Activated T-helper 1 cell treated with anti-CD3 and anti-CD28 coated beads, Interleukin-12 subunit alpha, Interleukin-12 subunit beta, Interleukin-2, Interleukin-4 antibody, amounts not matched to agents 30 ng/mL and 10 ng/mL and 1 ng/mL, durations not matched to agents 14 hours and 24 hours and 36 hours (primary cell): ENCODE measurements around the gene SLC12A5. TPM values are rescaled to one million over a fixed set of nuclear protein-coding genes. Genes with fewer than 3 reads are reported as not detected.
A peak's percentile ranks its signal among the peaks of the same experiment; 100 is the strongest.

Experiments
- DNase-seq: peaks from one replicate; pipeline ENCODE4 v3.0.0; 2021; ENCODE audit warnings: low spot score
- H3K27ac Mint-ChIP-seq: one replicate; pipeline ENCODE4 v1.8.0; 2021; ENCODE audit warnings: mild to moderate bottlenecking, mixed read lengths
- H3K27me3 Mint-ChIP-seq: one replicate; pipeline ENCODE4 v1.8.0; 2022; ENCODE audit warnings: mild to moderate bottlenecking, moderate library complexity, mixed read lengths; ENCODE audit not compliant: insufficient read depth
- H3K36me3 Mint-ChIP-seq: one replicate; pipeline ENCODE4 v1.8.0; 2021; ENCODE audit warnings: low read depth, mixed read lengths
- H3K4me1 Mint-ChIP-seq: one replicate; pipeline ENCODE4 v1.8.0; 2021; ENCODE audit warnings: low read depth, mixed read lengths
- H3K4me3 Mint-ChIP-seq: one replicate; pipeline ENCODE4 v1.8.0; 2021; ENCODE audit warnings: mild to moderate bottlenecking, moderate library complexity, mixed read lengths
- H3K9me3 Mint-ChIP-seq: one replicate; pipeline ENCODE4 v1.8.0; 2021; ENCODE audit warnings: mixed read lengths
- intact Hi-C: fragments of 100-400 bp; cut with micrococcal nuclease; formaldehyde crosslinking; loops from one replicate; pipeline ENCODE4 v1.15.1; 2024
- total RNA-seq: library from RNA; stranded (reverse); gene quantifications from 2 replicates; pipeline ENCODE4 v1.2.3, GENCODE V29; 2022

The SLC12A5 gene
- total RNA-seq, 1 donor from 2014 or later = not detected

GRCh38 chr20:46022411-46023147 is 6.4 kb upstream of the SLC12A5 start:
- Mint-ChIP-seq H3K36me3 (no peaks in the 10 kb centered on the region), H3K4me1 (peaks cover 23% of the 10 kb centered on the region), H3K27ac (no peak overlapping the region), H3K9me3 (no peaks in the 10 kb centered on the region), H3K27me3 (peaks cover 47% of the 10 kb centered on the region), H3K4me3 (peak overlapping the region; percentile 78)
- peak; percentile 64 for DNase-seq
- intact Hi-C loops = loop anchor here (1.0 to 10.0 kb wide), 8 partner anchors 8 to 384 kb away; partner anchors contain the start of genes CDH22 and ELMO2

GRCh38 chr20:46023148-46023484 is 5.9 kb upstream of the SLC12A5 start:
- intact Hi-C loops = loop anchor here (1.0 to 10.0 kb wide), 7 partner anchors 40 to 384 kb away; partner anchors contain the start of genes CDH22 and ELMO2
- DNase-seq = no peak
- Mint-ChIP-seq H3K27ac (peak overlapping the region; percentile 7), H3K27me3 (peaks cover 48% of the 10 kb centered on the region), H3K36me3 (no peaks in the 10 kb centered on the region), H3K4me3 (peak overlapping the region; percentile 41), H3K4me1 (peaks cover 23% of the 10 kb centered on the region), H3K9me3 (no peaks in the 10 kb centered on the region)

- intact Hi-C loops = loop anchor here (1.0 to 10.0 kb wide), 7 partner anchors 39 to 383 kb away; partner anchors contain the start of genes CDH22 and ELMO2
- Mint-ChIP-seq H3K4me3 (peak overlapping the region; percentile 41), H3K36me3 (no peaks in the 10 kb centered on the region), H3K27ac (no peak overlapping the region), H3K4me1 (peaks cover 23% of the 10 kb centered on the region), H3K9me3 (no peaks in the 10 kb centered on the region), H3K27me3 (peaks cover 50% of the 10 kb centered on the region)
- DNase-seq = no peak
These were observed 5.0 kb upstream of the SLC12A5 start for GRCh38 chr20:46023999-46024398.

- no peaks in the 10 kb centered on the region for H3K9me3 Mint-ChIP-seq
- H3K4me1 Mint-ChIP-seq = peaks cover 23% of the 10 kb centered on the region
- no peaks in the 10 kb centered on the region for H3K36me3 Mint-ChIP-seq
- peaks cover 59% of the 10 kb centered on the region for H3K27me3 Mint-ChIP-seq
- H3K27ac Mint-ChIP-seq = no peak overlapping the region
- H3K4me3 Mint-ChIP-seq = no peak overlapping the region
- no peak for DNase-seq
- intact Hi-C loops = loop anchor here (10.0 kb wide), 1 partner anchor 279 kb away; the partner anchor contains the start of gene CDH22
These were observed 3.6 kb upstream of the SLC12A5 start for GRCh38 chr20:46025376-46025783.

- no peak for DNase-seq
- Mint-ChIP-seq H3K4me1 (peaks cover 10% of the 10 kb centered on the region), H3K36me3 (no peaks in the 10 kb centered on the region), H3K27me3 (peaks cover 54% of the 10 kb centered on the region), H3K4me3 (no peak overlapping the region), H3K9me3 (no peaks in the 10 kb centered on the region), H3K27ac (no peak overlapping the region)
- intact Hi-C loops = loop anchor here (1.0 to 10.0 kb wide), 2 partner anchors 14 to 277 kb away; partner anchors contain the start of gene CDH22
These were observed 1.7 kb upstream of the SLC12A5 start for GRCh38 chr20:46027245-46027853.

GRCh38 chr20:46028110-46028509 is 905 bp upstream of the SLC12A5 start:
- H3K9me3 Mint-ChIP-seq = no peaks in the 10 kb centered on the region
- H3K4me3 Mint-ChIP-seq = no peak overlapping the region
- peaks cover 5% of the 10 kb centered on the region for H3K4me1 Mint-ChIP-seq
- no peaks in the 10 kb centered on the region for H3K36me3 Mint-ChIP-seq
- intact Hi-C loops = loop anchor here (10.0 kb wide), 1 partner anchor 277 kb away; the partner anchor contains the start of gene CDH22
- no peak overlapping the region for H3K27ac Mint-ChIP-seq
- no peak for DNase-seq
- H3K27me3 Mint-ChIP-seq = peaks cover 60% of the 10 kb centered on the region

- H3K4me1 Mint-ChIP-seq = no peaks in the 10 kb centered on the region
- DNase-seq = no peak
- H3K27me3 Mint-ChIP-seq = peaks cover 53% of the 10 kb centered on the region
- no peaks in the 10 kb centered on the region for H3K36me3 Mint-ChIP-seq
- no peak overlapping the region for H3K4me3 Mint-ChIP-seq
- H3K9me3 Mint-ChIP-seq = no peaks in the 10 kb centered on the region
- H3K27ac Mint-ChIP-seq = no peak overlapping the region
- intact Hi-C loops = no loop called here
These were observed 1.4 kb downstream of the SLC12A5 start for GRCh38 chr20:46030284-46031013.

GRCh38 chr20:46031014-46031569 is 2.1 kb downstream of the SLC12A5 start:
- no peak for DNase-seq
- H3K36me3 Mint-ChIP-seq = no peaks in the 10 kb centered on the region
- no peak overlapping the region for H3K27ac Mint-ChIP-seq
- intact Hi-C loops = no loop called here
- no peak overlapping the region for H3K4me3 Mint-ChIP-seq
- H3K9me3 Mint-ChIP-seq = no peaks in the 10 kb centered on the region
- no peaks in the 10 kb centered on the region for H3K4me1 Mint-ChIP-seq
- peaks cover 48% of the 10 kb centered on the region for H3K27me3 Mint-ChIP-seq

- intact Hi-C loops = no loop called here
- Mint-ChIP-seq H3K4me3 (no peak overlapping the region), H3K9me3 (no peaks in the 10 kb centered on the region), H3K27ac (no peak overlapping the region), H3K27me3 (peaks cover 44% of the 10 kb centered on the region), H3K4me1 (no peaks in the 10 kb centered on the region), H3K36me3 (no peaks in the 10 kb centered on the region)
- DNase-seq = no peak
These were observed 2.8 kb downstream of the SLC12A5 start for GRCh38 chr20:46031701-46032254.

- DNase-seq = no peak
- Mint-ChIP-seq H3K27ac (no peak overlapping the region), H3K4me1 (no peaks in the 10 kb centered on the region), H3K4me3 (no peak overlapping the region), H3K36me3 (no peaks in the 10 kb centered on the region), H3K9me3 (no peaks in the 10 kb centered on the region), H3K27me3 (peaks cover 33% of the 10 kb centered on the region)
- intact Hi-C loops = no loop called here
These were observed 5.0 kb downstream of the SLC12A5 start for GRCh38 chr20:46034039-46034438.

- intact Hi-C loops = no loop called here
- no peak for DNase-seq
- no peaks in the 10 kb centered on the region for H3K36me3 Mint-ChIP-seq
- H3K9me3 Mint-ChIP-seq = no peaks in the 10 kb centered on the region
- H3K27me3 Mint-ChIP-seq = peaks cover 25% of the 10 kb centered on the region
- H3K4me3 Mint-ChIP-seq = no peak overlapping the region
- H3K27ac Mint-ChIP-seq = no peak overlapping the region
- H3K4me1 Mint-ChIP-seq = no peaks in the 10 kb centered on the region
These were observed 6.2 kb downstream of the SLC12A5 start for GRCh38 chr20:46035253-46035652.

GRCh38 chr20:46035713-46036112 is 6.7 kb downstream of the SLC12A5 start:
- peaks cover 21% of the 10 kb centered on the region for H3K27me3 Mint-ChIP-seq
- no peak overlapping the region for H3K4me3 Mint-ChIP-seq
- no peak for DNase-seq
- intact Hi-C loops = no loop called here
- H3K27ac Mint-ChIP-seq = no peak overlapping the region
- H3K9me3 Mint-ChIP-seq = no peaks in the 10 kb centered on the region
- H3K4me1 Mint-ChIP-seq = no peaks in the 10 kb centered on the region
- no peaks in the 10 kb centered on the region for H3K36me3 Mint-ChIP-seq
